ENCODE measurements around the gene ATP8B2.

The ATP8B2 gene

DNA sequence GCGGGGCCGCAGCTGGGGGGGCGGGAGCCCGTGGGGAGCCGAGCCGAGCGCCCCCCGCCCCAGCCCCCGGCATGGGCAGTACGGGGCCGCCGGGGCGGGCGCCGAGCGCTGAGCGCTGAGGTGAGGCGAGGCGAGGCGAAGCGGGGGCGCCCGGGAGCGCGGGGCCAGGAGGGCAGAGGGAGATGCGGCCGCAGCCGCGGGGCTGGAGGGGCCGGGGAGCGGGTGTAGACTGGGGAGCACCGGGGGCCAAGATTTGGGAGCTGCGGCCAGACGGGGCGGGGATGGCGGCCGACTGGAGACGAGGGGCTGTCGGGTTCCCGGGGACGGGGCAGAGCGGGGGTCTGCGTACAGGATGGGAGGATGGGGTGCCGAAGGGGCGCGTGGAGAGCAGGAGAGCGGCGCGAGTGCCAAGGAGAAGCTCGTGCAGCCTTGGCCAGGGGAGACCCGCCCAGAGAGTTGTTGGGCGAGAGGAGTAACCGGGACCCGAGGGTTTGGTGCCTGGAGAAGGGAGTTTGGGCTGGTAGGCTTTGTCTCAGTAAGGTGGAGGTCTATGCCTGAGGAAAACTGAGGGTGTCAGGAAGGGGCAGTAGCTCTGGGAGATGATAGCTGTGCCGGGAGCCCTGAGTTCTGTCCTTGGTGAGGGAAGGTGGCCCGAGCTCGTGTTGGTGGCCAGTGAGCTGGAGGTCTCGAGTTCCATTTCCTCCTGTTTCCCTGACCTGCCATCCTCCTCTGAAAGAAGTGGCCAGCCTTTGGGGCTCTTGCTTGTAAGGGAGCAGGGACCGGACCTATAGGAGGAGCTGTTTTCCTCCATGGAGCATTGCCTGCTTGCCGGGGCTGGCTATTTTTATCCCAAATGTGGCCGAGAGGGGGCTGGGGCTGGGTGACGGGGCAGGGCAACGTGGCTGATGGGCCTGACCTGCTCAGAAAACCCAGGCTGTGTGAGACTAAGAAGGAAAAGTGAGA is 539 bp downstream of the ATP8B2 start (continued):
- TF ChIP-seq KLF16 (tag by site-specific recombination; IDR thresholded peaks at IDR 0.05) (0 out of 2 replicates have a peak, but pooled peaks have one; percentile 18), SALL2 (tag by site-specific recombination; IDR thresholded peaks at IDR 0.05; ENCODE audit: borderline replicate concordance) (no peak), ZNF426 (tag by site-specific recombination; IDR thresholded peaks at IDR 0.05) (no peak), ZNF114 (tag by site-specific recombination; IDR thresholded peaks at IDR 0.05) (no peak), BCL11A (tag by site-specific recombination; IDR thresholded peaks at IDR 0.05; ENCODE audit: low read depth) (no peak; the same call in 1 of the 2 replicates), ZFHX2 (tag by site-specific recombination; conservative IDR thresholded peaks at IDR 0.05) (no peak), GFI1B (tag by site-specific recombination; IDR thresholded peaks at IDR 0.05) (no peak), ZNF560 (tag by site-specific recombination; IDR thresholded peaks at IDR 0.05; ENCODE audit: borderline replicate concordance) (no peak), ZBTB8A (tag by site-specific recombination; IDR thresholded peaks at IDR 0.05) (peak; percentile 37; the same call in 1 of the 2 replicates), ZNF248 (tag by site-specific recombination; IDR thresholded peaks at IDR 0.05) (no peak), ZNF311 (tag by site-specific recombination; IDR thresholded peaks at IDR 0.05; ENCODE audit: borderline replicate concordance) (no peak), ZNF677 (tag by site-specific recombination; IDR thresholded peaks at IDR 0.05) (no peak), ZNF416 (tag by site-specific recombination; IDR thresholded peaks at IDR 0.05) (no peak), ZNF660 (tag by site-specific recombination; IDR thresholded peaks at IDR 0.05) (0 out of 2 replicates have a peak, but pooled peaks have one; percentile 22), ZNF544 (tag by site-specific recombination; IDR thresholded peaks at IDR 0.05) (no peak), ZNF133 (tag by site-specific recombination; IDR thresholded peaks at IDR 0.05) (no peak), ZNF335 (tag by site-specific recombination; conservative IDR thresholded peaks at IDR 0.05) (peak; percentile 68), KLF9 (tag by site-specific recombination; IDR thresholded peaks at IDR 0.05; ENCODE audit: low read depth) (0 out of 2 replicates have a peak, but pooled peaks have one; percentile 53), ZNF658 (tag by site-specific recombination; IDR thresholded peaks at IDR 0.05) (no peak), TCF7L2 (IDR thresholded peaks at IDR 0.05; ENCODE audit: borderline replicate concordance, low read depth, low read length) (no peak), ZNF768 (tag by site-specific recombination; IDR thresholded peaks at IDR 0.05) (no peak), ZNF404 (tag by site-specific recombination; IDR thresholded peaks at IDR 0.05) (no peak), ZNF184 (tag by site-specific recombination; IDR thresholded peaks at IDR 0.05) (no peak), ZIC2 (tag by site-specific recombination; IDR thresholded peaks at IDR 0.05) (no peak), ZNF169 (tag by site-specific recombination; IDR thresholded peaks at IDR 0.05) (no peak)
- TF ChIP-seq, protein P1, sequence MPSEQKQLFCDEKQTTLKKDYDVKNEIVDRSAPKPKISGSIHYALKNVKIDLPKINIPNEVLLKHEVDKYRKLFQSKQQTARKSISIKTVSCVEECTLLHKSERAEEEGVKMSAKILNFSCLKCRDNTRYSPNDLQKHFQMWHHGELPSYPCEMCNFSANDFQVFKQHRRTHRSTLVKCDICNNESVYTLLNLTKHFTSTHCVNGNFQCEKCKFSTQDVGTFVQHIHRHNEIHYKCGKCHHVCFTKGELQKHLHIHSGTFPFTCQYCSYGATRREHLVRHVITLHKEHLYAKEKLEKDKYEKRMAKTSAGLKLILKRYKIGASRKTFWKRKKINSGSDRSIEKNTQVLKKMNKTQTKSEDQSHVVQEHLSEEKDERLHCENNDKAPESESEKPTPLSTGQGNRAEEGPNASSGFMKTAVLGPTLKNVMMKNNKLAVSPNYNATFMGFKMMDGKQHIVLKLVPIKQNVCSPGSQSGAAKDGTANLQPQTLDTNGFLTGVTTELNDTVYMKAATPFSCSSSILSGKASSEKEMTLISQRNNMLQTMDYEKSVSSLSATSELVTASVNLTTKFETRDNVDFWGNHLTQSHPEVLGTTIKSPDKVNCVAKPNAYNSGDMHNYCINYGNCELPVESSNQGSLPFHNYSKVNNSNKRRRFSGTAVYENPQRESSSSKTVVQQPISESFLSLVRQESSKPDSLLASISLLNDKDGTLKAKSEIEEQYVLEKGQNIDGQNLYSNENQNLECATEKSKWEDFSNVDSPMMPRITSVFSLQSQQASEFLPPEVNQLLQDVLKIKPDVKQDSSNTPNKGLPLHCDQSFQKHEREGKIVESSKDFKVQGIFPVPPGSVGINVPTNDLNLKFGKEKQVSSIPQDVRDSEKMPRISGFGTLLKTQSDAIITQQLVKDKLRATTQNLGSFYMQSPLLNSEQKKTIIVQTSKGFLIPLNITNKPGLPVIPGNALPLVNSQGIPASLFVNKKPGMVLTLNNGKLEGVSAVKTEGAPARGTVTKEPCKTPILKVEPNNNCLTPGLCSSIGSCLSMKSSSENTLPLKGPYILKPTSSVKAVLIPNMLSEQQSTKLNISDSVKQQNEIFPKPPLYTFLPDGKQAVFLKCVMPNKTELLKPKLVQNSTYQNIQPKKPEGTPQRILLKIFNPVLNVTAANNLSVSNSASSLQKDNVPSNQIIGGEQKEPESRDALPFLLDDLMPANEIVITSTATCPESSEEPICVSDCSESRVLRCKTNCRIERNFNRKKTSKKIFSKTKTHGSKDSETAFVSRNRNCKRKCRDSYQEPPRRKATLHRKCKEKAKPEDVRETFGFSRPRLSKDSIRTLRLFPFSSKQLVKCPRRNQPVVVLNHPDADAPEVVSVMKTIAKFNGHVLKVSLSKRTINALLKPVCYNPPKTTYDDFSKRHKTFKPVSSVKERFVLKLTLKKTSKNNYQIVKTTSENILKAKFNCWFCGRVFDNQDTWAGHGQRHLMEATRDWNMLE (tag by site-specific recombination; conservative IDR thresholded peaks at IDR 0.05; ENCODE audit: low read depth) = no peak
- TF ChIP-seq, protein P2, sequence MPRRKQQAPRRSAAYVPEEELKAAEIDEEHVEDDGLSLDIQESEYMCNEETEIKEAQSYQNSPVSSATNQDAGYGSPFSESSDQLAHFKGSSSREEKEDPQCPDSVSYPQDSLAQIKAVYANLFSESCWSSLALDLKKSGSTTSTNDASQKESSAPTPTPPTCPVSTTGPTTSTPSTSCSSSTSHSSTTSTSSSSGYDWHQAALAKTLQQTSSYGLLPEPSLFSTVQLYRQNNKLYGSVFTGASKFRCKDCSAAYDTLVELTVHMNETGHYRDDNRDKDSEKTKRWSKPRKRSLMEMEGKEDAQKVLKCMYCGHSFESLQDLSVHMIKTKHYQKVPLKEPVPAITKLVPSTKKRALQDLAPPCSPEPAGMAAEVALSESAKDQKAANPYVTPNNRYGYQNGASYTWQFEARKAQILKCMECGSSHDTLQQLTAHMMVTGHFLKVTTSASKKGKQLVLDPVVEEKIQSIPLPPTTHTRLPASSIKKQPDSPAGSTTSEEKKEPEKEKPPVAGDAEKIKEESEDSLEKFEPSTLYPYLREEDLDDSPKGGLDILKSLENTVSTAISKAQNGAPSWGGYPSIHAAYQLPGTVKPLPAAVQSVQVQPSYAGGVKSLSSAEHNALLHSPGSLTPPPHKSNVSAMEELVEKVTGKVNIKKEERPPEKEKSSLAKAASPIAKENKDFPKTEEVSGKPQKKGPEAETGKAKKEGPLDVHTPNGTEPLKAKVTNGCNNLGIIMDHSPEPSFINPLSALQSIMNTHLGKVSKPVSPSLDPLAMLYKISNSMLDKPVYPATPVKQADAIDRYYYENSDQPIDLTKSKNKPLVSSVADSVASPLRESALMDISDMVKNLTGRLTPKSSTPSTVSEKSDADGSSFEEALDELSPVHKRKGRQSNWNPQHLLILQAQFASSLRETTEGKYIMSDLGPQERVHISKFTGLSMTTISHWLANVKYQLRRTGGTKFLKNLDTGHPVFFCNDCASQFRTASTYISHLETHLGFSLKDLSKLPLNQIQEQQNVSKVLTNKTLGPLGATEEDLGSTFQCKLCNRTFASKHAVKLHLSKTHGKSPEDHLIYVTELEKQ (tag by site-specific recombination; IDR thresholded peaks at IDR 0.05; ENCODE audit: borderline replicate concordance) = no peak
- TF ChIP-seq, protein P3, sequence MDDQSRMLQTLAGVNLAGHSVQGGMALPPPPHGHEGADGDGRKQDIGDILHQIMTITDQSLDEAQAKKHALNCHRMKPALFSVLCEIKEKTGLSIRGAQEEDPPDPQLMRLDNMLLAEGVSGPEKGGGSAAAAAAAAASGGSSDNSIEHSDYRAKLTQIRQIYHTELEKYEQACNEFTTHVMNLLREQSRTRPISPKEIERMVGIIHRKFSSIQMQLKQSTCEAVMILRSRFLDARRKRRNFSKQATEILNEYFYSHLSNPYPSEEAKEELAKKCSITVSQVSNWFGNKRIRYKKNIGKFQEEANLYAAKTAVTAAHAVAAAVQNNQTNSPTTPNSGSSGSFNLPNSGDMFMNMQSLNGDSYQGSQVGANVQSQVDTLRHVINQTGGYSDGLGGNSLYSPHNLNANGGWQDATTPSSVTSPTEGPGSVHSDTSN (CRISPR knock-in tag; IDR thresholded peaks at IDR 0.05) = no peak
- TF ChIP-seq, protein P4, sequence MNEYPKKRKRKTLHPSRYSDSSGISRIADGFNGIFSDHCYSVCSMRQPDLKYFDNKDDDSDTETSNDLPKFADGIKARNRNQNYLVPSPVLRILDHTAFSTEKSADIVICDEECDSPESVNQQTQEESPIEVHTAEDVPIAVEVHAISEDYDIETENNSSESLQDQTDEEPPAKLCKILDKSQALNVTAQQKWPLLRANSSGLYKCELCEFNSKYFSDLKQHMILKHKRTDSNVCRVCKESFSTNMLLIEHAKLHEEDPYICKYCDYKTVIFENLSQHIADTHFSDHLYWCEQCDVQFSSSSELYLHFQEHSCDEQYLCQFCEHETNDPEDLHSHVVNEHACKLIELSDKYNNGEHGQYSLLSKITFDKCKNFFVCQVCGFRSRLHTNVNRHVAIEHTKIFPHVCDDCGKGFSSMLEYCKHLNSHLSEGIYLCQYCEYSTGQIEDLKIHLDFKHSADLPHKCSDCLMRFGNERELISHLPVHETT (tag by site-specific recombination; IDR thresholded peaks at IDR 0.05) = no peak

Data from HEK293 (cell line).